HEK293 (cell line): Measurements from ENCODE around the gene PILRB.
"Not testable (repeated sequence)": the region's sequence is repeated elsewhere in the genome, so short reads cannot be mapped to it uniquely, and the experiment has no call there.

Experiments used
- CTCF ChIA-PET: fragments of 350-600 bp; formaldehyde crosslinking; extraction: SDS; loops from one replicate; lab custom pipeline; 2021; ENCODE audit warnings: antibody characterized with exemption; lab: Yijun Ruan, JAX
- POLR2A ChIA-PET: fragments of 300-600 bp; formaldehyde crosslinking; extraction: SDS; loops from one replicate; lab custom pipeline; 2020; ENCODE audit warnings: antibody characterized with exemption, inconsistent platforms; lab: Yijun Ruan, JAX
- H3K27ac ChIP-seq: fragments of 200-500 bp; sonication (Bioruptor generic); 2 replicates; pipeline ENCODE4 v1.5.1; 2014; ENCODE audit warnings: low read depth, low read length, control low read depth, inconsistent platforms; ENCODE audit errors: extremely low read depth
- H3K36me3 ChIP-seq, 2 experiments: fragments of 200-500 bp in 1 of 2; sonication (Bioruptor generic) in 1 of 2; 1 replicate in 1 of 2; 2 replicates in 1 of 2; pipeline ENCODE4 v1.5.1; 2014 to 2017; ENCODE audit warnings: inconsistent platforms in 2 of 2, low read length in 2 of 2; ENCODE audit not compliant: control insufficient read depth in 2 of 2, insufficient read depth in 1 of 2
- H3K4me1 ChIP-seq: fragments of 200-500 bp; sonication (Bioruptor generic); 2 replicates; pipeline ENCODE4 v1.5.1; 2014; ENCODE audit warnings: mild to moderate bottlenecking, low read length, inconsistent platforms; ENCODE audit not compliant: control insufficient read depth, insufficient read depth
- H3K4me3 ChIP-seq: 2 replicates; pipeline ENCODE4 v1.5.1; 2011; ENCODE audit warnings: low read depth, mild to moderate bottlenecking, control low read depth, low read length, moderate library complexity
- H3K9me3 ChIP-seq: fragments of 200-500 bp; sonication (Bioruptor generic); 2 replicates; pipeline ENCODE4 v1.5.1; 2014; ENCODE audit warnings: low read depth, low read length, inconsistent platforms; ENCODE audit not compliant: control insufficient read depth, insufficient read depth
- BCL11A ChIP-seq: fragments of 450-650 bp; formaldehyde crosslinking; IDR thresholded peaks from 2 replicates; pipeline ENCODE4 v1.5.1; 2016; ENCODE audit warnings: low read depth, missing biosample characterization, missing genetic modification characterization
- GLIS1 ChIP-seq: fragments of 450-650 bp; formaldehyde crosslinking; IDR thresholded peaks from 2 replicates; pipeline ENCODE4 v1.5.1; 2016; ENCODE audit warnings: missing biosample characterization, missing genetic modification characterization
- SP2 ChIP-seq: fragments of 450-650 bp; formaldehyde crosslinking; IDR thresholded peaks from 2 replicates; pipeline ENCODE4 v1.5.1; 2016; ENCODE audit warnings: missing biosample characterization, missing genetic modification characterization
- SP3 ChIP-seq: fragments of 450-650 bp; formaldehyde crosslinking; IDR thresholded peaks from 2 replicates; pipeline ENCODE4 v1.5.1; 2016; ENCODE audit warnings: missing biosample characterization, missing genetic modification characterization
- ZNF133 ChIP-seq: fragments of 450-650 bp; formaldehyde crosslinking; IDR thresholded peaks from 2 replicates; pipeline ENCODE4 v1.5.1; 2016; ENCODE audit warnings: missing biosample characterization, missing genetic modification characterization
- ZNF146 ChIP-seq: fragments of 450-650 bp; formaldehyde crosslinking; IDR thresholded peaks from 2 replicates; pipeline ENCODE4 v1.5.1; 2016; ENCODE audit warnings: missing biosample characterization, missing genetic modification characterization
- ZNF341 ChIP-seq: fragments of 450-650 bp; formaldehyde crosslinking; IDR thresholded peaks from 2 replicates; pipeline ENCODE4; 2016; ENCODE audit warnings: low read depth, missing biosample characterization, missing genetic modification characterization
- ZNF350 ChIP-seq: fragments of 450-650 bp; formaldehyde crosslinking; IDR thresholded peaks from 2 replicates; pipeline ENCODE4 v1.5.0; 2017; ENCODE audit warnings: missing biosample characterization, mild to moderate bottlenecking, missing genetic modification characterization
- ZNF391 ChIP-seq: fragments of 450-650 bp; formaldehyde crosslinking; IDR thresholded peaks from 2 replicates; pipeline ENCODE4 v1.5.1; 2016; ENCODE audit warnings: low read depth, missing biosample characterization, missing genetic modification characterization, borderline replicate concordance
- ZNF394 ChIP-seq: fragments of 450-650 bp; formaldehyde crosslinking; IDR thresholded peaks from 2 replicates; pipeline ENCODE4 v1.5.1; 2016; ENCODE audit warnings: missing biosample characterization, missing genetic modification characterization, mild to moderate bottlenecking, moderate library complexity, borderline replicate concordance
- ZNF514 ChIP-seq: fragments of 450-650 bp; formaldehyde crosslinking; IDR thresholded peaks from 2 replicates; pipeline ENCODE4 v1.5.1; 2016; ENCODE audit warnings: missing biosample characterization, missing genetic modification characterization
- ZNF548 ChIP-seq: fragments of 450-650 bp; formaldehyde crosslinking; IDR thresholded peaks from 2 replicates; pipeline ENCODE4 v1.5.1; 2016; ENCODE audit warnings: missing biosample characterization, missing genetic modification characterization
- ZNF549 ChIP-seq: fragments of 450-650 bp; IDR thresholded peaks from 2 replicates; pipeline ENCODE4 v1.5.1; 2018; ENCODE audit warnings: missing biosample characterization, missing genetic modification characterization, mild to moderate bottlenecking, inconsistent platforms, moderate library complexity
- ZNF785 ChIP-seq: fragments of 450-650 bp; formaldehyde crosslinking; IDR thresholded peaks from 2 replicates; pipeline ENCODE4 v1.5.1; 2016; ENCODE audit warnings: missing biosample characterization, missing genetic modification characterization
- TF ChIP-seq, protein P1 (sequence below): fragments of 450-650 bp; formaldehyde crosslinking; IDR thresholded peaks from 2 replicates; pipeline ENCODE4 v1.5.1; 2017; ENCODE audit warnings: missing biosample characterization, missing genetic modification characterization
- TF ChIP-seq, protein P2 (sequence below): sonication (generic); formaldehyde crosslinking; IDR thresholded peaks from 2 replicates; pipeline ENCODE4 v1.8.1; 2022; ENCODE audit warnings: mild to moderate bottlenecking, moderate library complexity, missing genetic modification reagents
- TF ChIP-seq, protein P3 (sequence below): fragments of 450-650 bp; formaldehyde crosslinking; IDR thresholded peaks from 2 replicates; pipeline ENCODE4 v1.5.1; 2016; ENCODE audit warnings: missing biosample characterization, missing genetic modification characterization

PILRB gene

DNA sequence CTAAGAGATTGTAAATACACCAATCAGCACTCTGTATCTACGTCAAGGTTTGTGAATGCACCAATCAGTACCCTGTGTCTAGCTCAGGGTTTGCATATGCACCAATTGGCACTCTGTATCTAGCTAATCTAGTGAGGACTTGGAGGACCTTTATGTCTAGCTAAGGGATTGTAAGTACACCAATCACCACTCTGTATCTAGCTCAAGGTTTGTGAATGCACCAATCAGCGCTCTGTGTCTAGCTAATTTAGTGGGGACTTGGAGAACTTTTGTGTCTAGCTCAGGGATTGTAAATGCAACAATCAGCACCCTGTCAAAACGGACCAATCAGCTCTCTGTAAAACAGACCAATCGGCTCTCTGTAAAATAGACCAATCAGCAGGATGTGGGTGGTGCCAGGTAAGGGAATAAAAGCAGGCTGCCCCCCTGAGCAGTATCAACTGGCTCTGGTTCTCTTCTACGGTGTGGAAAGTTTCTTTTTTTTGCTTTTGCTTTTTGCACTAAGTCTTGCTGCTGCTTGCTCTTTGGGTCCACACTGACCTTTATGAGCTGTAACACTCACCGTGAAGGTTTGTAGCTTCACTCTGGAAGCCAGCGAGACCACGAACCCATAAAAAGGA is 24.4 kb downstream of the PILRB start:
- CTCF ChIA-PET: interaction anchor here (0.5 to 0.7 kb wide), 2 partner anchors 20 to 256 kb away, joined by 3 read pairs; no protein-coding TSS in a partner anchor
- H3K36me3 ChIP-seq, H3K9me3 ChIP-seq, H3K27ac ChIP-seq, H3K4me3 ChIP-seq, H3K4me1 ChIP-seq: not testable (repeated sequence)
- peak; percentile 58; the same call in 1 of the 2 replicates for TF ChIP-seq ZNF350 (tag by site-specific recombination)
- TF ChIP-seq SP2 (tag by site-specific recombination): peak; percentile 25
- POLR2A ChIA-PET: interaction anchor here (1.1 to 1.4 kb wide), 3 partner anchors 26 to 62 kb away, joined by 3 to 4 read pairs (median 3); partner anchors contain the start of gene ZCWPW1

DNA sequence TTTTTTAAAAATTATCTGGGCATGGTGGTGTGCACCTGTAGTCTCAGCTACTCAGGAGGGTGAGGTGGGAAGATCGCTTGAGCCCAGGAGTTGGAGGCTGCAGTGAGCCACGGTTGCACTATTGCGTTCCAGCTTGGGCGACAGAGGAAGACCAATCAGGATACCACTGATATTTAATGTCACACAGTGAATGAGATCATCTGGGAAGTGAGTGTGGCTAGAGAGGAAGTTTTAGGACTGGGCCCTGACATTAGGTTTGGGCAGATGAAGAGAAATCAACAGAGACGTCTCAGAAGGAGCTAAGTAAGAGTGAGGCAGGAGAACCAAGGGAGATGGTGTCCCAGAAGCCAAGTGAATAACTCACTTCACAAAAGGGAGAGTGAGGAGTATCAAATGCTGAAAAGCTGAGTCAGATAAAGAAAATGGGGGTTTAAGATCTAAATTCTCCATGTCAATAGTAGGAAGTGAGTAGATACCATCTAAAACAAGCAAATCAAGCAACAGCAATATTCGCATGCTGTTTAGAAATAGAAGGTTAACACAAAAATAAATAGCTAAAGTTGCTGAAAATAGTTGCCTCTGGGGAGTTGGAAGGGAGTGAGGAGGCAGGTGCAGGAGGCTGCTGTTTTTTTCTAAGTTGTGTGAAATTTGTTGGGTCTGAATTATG is 26.8 kb downstream of the PILRB start:
- TF ChIP-seq, protein P1, sequence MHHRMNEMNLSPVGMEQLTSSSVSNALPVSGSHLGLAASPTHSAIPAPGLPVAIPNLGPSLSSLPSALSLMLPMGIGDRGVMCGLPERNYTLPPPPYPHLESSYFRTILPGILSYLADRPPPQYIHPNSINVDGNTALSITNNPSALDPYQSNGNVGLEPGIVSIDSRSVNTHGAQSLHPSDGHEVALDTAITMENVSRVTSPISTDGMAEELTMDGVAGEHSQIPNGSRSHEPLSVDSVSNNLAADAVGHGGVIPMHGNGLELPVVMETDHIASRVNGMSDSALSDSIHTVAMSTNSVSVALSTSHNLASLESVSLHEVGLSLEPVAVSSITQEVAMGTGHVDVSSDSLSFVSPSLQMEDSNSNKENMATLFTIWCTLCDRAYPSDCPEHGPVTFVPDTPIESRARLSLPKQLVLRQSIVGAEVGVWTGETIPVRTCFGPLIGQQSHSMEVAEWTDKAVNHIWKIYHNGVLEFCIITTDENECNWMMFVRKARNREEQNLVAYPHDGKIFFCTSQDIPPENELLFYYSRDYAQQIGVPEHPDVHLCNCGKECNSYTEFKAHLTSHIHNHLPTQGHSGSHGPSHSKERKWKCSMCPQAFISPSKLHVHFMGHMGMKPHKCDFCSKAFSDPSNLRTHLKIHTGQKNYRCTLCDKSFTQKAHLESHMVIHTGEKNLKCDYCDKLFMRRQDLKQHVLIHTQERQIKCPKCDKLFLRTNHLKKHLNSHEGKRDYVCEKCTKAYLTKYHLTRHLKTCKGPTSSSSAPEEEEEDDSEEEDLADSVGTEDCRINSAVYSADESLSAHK: no peak
- TF ChIP-seq, protein P2, sequence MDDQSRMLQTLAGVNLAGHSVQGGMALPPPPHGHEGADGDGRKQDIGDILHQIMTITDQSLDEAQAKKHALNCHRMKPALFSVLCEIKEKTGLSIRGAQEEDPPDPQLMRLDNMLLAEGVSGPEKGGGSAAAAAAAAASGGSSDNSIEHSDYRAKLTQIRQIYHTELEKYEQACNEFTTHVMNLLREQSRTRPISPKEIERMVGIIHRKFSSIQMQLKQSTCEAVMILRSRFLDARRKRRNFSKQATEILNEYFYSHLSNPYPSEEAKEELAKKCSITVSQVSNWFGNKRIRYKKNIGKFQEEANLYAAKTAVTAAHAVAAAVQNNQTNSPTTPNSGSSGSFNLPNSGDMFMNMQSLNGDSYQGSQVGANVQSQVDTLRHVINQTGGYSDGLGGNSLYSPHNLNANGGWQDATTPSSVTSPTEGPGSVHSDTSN (CRISPR knock-in tag): no peak
- TF ChIP-seq ZNF133 (tag by site-specific recombination): no peak
- TF ChIP-seq ZNF146 (tag by site-specific recombination): no peak
- TF ChIP-seq BCL11A: no peak
- CTCF ChIA-PET: interaction anchor here (0.6 to 1.3 kb wide), 3 partner anchors 19 to 134 kb away, joined by 3 to 7 read pairs (median 6); no protein-coding TSS in a partner anchor
- H3K27ac ChIP-seq: no peak overlapping the region
- H3K4me3 ChIP-seq: no peak overlapping the region
- POLR2A ChIA-PET: interaction anchor here (0.5 kb wide), 1 partner anchor 52 kb away, joined by 3 read pairs; the partner anchor contains the start of gene PPP1R35
- H3K9me3 ChIP-seq: no peaks in the 10 kb centered on the region
- H3K36me3 ChIP-seq: no peaks in the 10 kb centered on the region
- H3K4me1 ChIP-seq: no peaks in the 10 kb centered on the region

DNA sequence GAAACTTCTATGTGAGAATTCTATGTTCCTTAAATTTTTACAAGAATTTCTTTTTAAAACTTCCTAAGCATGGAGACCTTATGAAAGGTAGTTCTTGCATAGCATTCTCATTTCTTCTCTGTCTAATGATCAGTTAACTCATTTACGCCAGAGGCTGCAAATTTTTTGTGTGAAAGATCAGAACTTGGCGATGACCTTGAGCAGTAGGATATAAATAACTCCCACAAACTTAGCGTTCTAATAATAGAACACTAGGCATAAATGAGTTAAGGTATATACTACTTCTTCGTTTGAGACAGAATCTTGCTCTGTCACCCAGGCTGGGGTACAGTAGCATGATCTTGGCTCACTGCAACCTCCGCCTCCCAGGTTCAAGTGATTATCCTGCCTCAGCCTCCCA is 29.0 kb downstream of the PILRB start:
- Histone ChIP-seq H3K36me3 (no peaks in the 10 kb centered on the region), H3K4me1 (no peaks in the 10 kb centered on the region), H3K4me3 (no peak overlapping the region), H3K27ac (no peak overlapping the region), H3K9me3 (no peaks in the 10 kb centered on the region)
- TF ChIP-seq ZNF341 (tag by site-specific recombination) (no peak), ZNF514 (tag by site-specific recombination) (no peak)
- ChIA-PET CTCF (interaction anchor here (0.6 to 1.7 kb wide), 4 partner anchors 20 to 407 kb away, joined by 3 to 9 read pairs (median 3); partner anchors contain the start of gene ZCWPW1), POLR2A (interaction anchor here (1.8 kb wide), 1 partner anchor 42 kb away, joined by 5 read pairs; the partner anchor contains the start of genes MEPCE and ZCWPW1)

DNA sequence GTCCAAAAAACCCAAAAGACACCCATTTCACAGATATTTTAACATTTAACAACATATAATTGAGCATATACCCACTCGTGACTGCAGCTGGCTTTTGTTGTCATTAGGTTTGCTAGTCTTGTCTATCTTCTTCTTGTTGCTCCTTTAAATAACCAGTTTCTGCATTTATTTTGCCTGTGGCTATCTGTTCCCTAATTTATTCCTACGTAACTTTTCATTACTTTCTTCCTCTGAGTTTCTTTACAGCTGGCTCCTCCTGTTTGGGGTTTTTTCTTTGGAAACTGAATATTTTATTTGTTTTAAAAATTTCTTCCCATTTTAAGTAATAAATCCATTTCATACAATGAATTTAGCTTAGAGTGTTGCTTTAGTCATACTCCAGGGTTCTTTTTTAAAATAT is 29.8 kb downstream of the PILRB start:
- Histone ChIP-seq H3K9me3 (no peaks in the 10 kb centered on the region), H3K36me3 (no peaks in the 10 kb centered on the region), H3K4me3 (no peak overlapping the region), H3K4me1 (no peaks in the 10 kb centered on the region), H3K27ac (no peak overlapping the region)
- CTCF ChIA-PET: interaction anchor here (0.7 to 1.7 kb wide), 3 partner anchors 19 to 689 kb away, joined by 3 to 9 read pairs (median 3); no protein-coding TSS in a partner anchor
- POLR2A ChIA-PET: interaction anchor here (1.8 kb wide), 1 partner anchor 41 kb away, joined by 5 read pairs; the partner anchor contains the start of genes MEPCE and ZCWPW1
- TF ChIP-seq, protein P1: no peak
- TF ChIP-seq ZNF549 (tag by site-specific recombination) (no peak), GLIS1 (tag by site-specific recombination) (no peak), ZNF394 (no peak), SP3 (tag by site-specific recombination) (no peak), ZNF548 (no peak), ZNF391 (no peak), ZNF785 (tag by site-specific recombination) (no peak)
- TF ChIP-seq, protein P3, sequence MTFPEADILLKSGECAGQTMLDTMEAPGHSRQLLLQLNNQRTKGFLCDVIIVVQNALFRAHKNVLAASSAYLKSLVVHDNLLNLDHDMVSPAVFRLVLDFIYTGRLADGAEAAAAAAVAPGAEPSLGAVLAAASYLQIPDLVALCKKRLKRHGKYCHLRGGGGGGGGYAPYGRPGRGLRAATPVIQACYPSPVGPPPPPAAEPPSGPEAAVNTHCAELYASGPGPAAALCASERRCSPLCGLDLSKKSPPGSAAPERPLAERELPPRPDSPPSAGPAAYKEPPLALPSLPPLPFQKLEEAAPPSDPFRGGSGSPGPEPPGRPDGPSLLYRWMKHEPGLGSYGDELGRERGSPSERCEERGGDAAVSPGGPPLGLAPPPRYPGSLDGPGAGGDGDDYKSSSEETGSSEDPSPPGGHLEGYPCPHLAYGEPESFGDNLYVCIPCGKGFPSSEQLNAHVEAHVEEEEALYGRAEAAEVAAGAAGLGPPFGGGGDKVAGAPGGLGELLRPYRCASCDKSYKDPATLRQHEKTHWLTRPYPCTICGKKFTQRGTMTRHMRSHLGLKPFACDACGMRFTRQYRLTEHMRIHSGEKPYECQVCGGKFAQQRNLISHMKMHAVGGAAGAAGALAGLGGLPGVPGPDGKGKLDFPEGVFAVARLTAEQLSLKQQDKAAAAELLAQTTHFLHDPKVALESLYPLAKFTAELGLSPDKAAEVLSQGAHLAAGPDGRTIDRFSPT: no peak
